A673 (cell line): ENCODE results near the gene SLC50A1.

ENCODE experiments used
- CTCF ChIP-seq: fragments of 300-800, 200-600 bp; sonication (generic); conservative IDR thresholded peaks from 2 replicates; pipeline ENCODE4 v1.5.1; 2017; ENCODE audit warnings: low read depth, mild to moderate bottlenecking, antibody characterized with exemption, low read length, moderate library complexity, mixed read lengths
- EZH2 ChIP-seq: fragments of 200-600 bp; sonication (generic); IDR thresholded peaks from 2 replicates; pipeline ENCODE4 v1.6.1; 2017; ENCODE audit warnings: borderline replicate concordance, low read depth, mild to moderate bottlenecking, mixed read lengths, antibody characterized with exemption, low read length; ENCODE audit not compliant: poor library complexity, severe bottlenecking

- no peak for TF ChIP-seq EZH2
- no peak for TF ChIP-seq CTCF
These were observed 28.1 kb upstream of the SLC50A1 start for GRCh38 chr1:155107309-155108264.
